Measurements from ENCODE around the gene LATS2. TPM values are rescaled to one million over a fixed set of nuclear protein-coding genes. Genes with fewer than 3 reads are reported as not detected.
A peak's percentile ranks its signal among the peaks of the same experiment; 100 is the strongest.
"Not testable (repeated sequence)": the region's sequence is repeated elsewhere in the genome, so short reads cannot be mapped to it uniquely, and the experiment has no call there.

LATS2 gene
- total RNA-seq, 1 donor from 2014 or later = 17.8 TPM

- no peaks in the 10 kb centered on the region for H3K27me3 Mint-ChIP-seq
- peak overlapping the region; percentile 31 for H3K27ac Mint-ChIP-seq
- H3K36me3 Mint-ChIP-seq = peaks cover 10% of the 10 kb centered on the region
- no peak overlapping the region for H3K4me3 Mint-ChIP-seq
- no peak for DNase-seq (ENCODE audit: extremely low spot score, unreplicated experiment)
- peaks cover 21% of the 10 kb centered on the region for H3K4me1 Mint-ChIP-seq (ENCODE audit: unreplicated experiment)
- TF ChIP-seq CTCF (conservative IDR thresholded peaks at IDR 0.05) = no peak
- H3K9me3 Mint-ChIP-seq = no peaks in the 10 kb centered on the region
Observed at GRCh38 chr13:21054313-21054712, 7.1 kb downstream of the LATS2 start.

GRCh38 chr13:21053231-21053630, 8.2 kb downstream of the LATS2 start:
- Mint-ChIP-seq H3K27me3 (no peaks in the 10 kb centered on the region), H3K4me1 (ENCODE audit: unreplicated experiment) (peaks cover 16% of the 10 kb centered on the region), H3K4me3 (no peak overlapping the region), H3K36me3 (peaks cover 10% of the 10 kb centered on the region), H3K27ac (no peak overlapping the region), H3K9me3 (no peaks in the 10 kb centered on the region)
- TF ChIP-seq CTCF (conservative IDR thresholded peaks at IDR 0.05) = no peak
- no peak for DNase-seq (ENCODE audit: extremely low spot score, unreplicated experiment)

- peaks cover 10% of the 10 kb centered on the region for H3K36me3 Mint-ChIP-seq
- H3K27ac Mint-ChIP-seq = no peak overlapping the region
- TF ChIP-seq CTCF (conservative IDR thresholded peaks at IDR 0.05) = no peak
- no peaks in the 10 kb centered on the region for H3K9me3 Mint-ChIP-seq
- peaks cover 6% of the 10 kb centered on the region for H3K4me1 Mint-ChIP-seq (ENCODE audit: unreplicated experiment)
- DNase-seq (ENCODE audit: extremely low spot score, unreplicated experiment) = no peak
- H3K27me3 Mint-ChIP-seq = no peaks in the 10 kb centered on the region
- H3K4me3 Mint-ChIP-seq = no peak overlapping the region
Observed at GRCh38 chr13:21051675-21052074, 9.7 kb downstream of the LATS2 start.

GRCh38 chr13:21050288-21051197, 10.8 kb downstream of the LATS2 start:
- H3K4me1 Mint-ChIP-seq (ENCODE audit: unreplicated experiment) = peaks cover 4% of the 10 kb centered on the region
- TF ChIP-seq CTCF (conservative IDR thresholded peaks at IDR 0.05) = no peak
- H3K9me3 Mint-ChIP-seq = no peaks in the 10 kb centered on the region
- no peak for DNase-seq (ENCODE audit: extremely low spot score, unreplicated experiment)
- H3K36me3 Mint-ChIP-seq = peaks cover 10% of the 10 kb centered on the region
- H3K4me3 Mint-ChIP-seq = no peak overlapping the region
- H3K27ac Mint-ChIP-seq = no peak overlapping the region
- no peaks in the 10 kb centered on the region for H3K27me3 Mint-ChIP-seq

GRCh38 chr13:21049731-21050130, 11.7 kb downstream of the LATS2 start:
- not testable (repeated sequence) for H3K9me3 Mint-ChIP-seq; H3K27ac Mint-ChIP-seq; H3K4me3 Mint-ChIP-seq; H3K27me3 Mint-ChIP-seq; DNase-seq (ENCODE audit: extremely low spot score, unreplicated experiment); H3K4me1 Mint-ChIP-seq (ENCODE audit: unreplicated experiment)
- H3K36me3 Mint-ChIP-seq = peaks cover 15% of the 10 kb centered on the region

- TF ChIP-seq CTCF (conservative IDR thresholded peaks at IDR 0.05) = no peak
- peaks cover 15% of the 10 kb centered on the region for H3K36me3 Mint-ChIP-seq
- no peak overlapping the region for H3K27ac Mint-ChIP-seq
- H3K27me3 Mint-ChIP-seq = no peaks in the 10 kb centered on the region
- peaks cover 8% of the 10 kb centered on the region for H3K4me1 Mint-ChIP-seq (ENCODE audit: unreplicated experiment)
- no peak overlapping the region for H3K4me3 Mint-ChIP-seq
- H3K9me3 Mint-ChIP-seq = no peaks in the 10 kb centered on the region
- no peak for DNase-seq (ENCODE audit: extremely low spot score, unreplicated experiment)
Observed at GRCh38 chr13:21048901-21049698, 12.3 kb downstream of the LATS2 start.

Measured in type B pancreatic cell (in vitro differentiated cells).